ENCODE results near the gene PLCH1. TPM values are rescaled to one million over a fixed set of nuclear protein-coding genes. Genes with fewer than 3 reads are reported as not detected.

Gene PLCH1
- total and polyA plus RNA-seq, 9 donors = 0.39 to 1.2 (median 0.53) TPM

GRCh38 chr3:155745795-155746550 is 1.1 kb upstream of the PLCH1 start:
- Histone ChIP-seq H3K36me3 (ENCODE audit: control insufficient read depth, insufficient read depth, low read length) (no peaks in the 10 kb centered on the region), H3K4me3 (ENCODE audit: low read length) (no peak overlapping the region), H3K4me1 (ENCODE audit: control insufficient read depth, insufficient read depth, low read length) (peaks cover 18% of the 10 kb centered on the region), H3K27ac (ENCODE audit: low read length) (no peak overlapping the region), H3K9me3 (replicated peaks; ENCODE audit: control insufficient read depth, low read depth, low read length) (no peaks in the 10 kb centered on the region), H3K27me3 (ENCODE audit: control insufficient read depth, insufficient read depth, low read length) (peaks cover 30% of the 10 kb centered on the region)
- DNase-seq = peak; percentile 20
- WGBS (ENCODE audit: insufficient coverage) = 55% methylated on average over 8 of the region's 19 CpGs

GRCh38 chr3:155744010-155744625 is 753 bp downstream of the PLCH1 start:
- H3K27me3 ChIP-seq (ENCODE audit: control insufficient read depth, insufficient read depth, low read length) = peaks cover 30% of the 10 kb centered on the region
- under 1% methylated on average over 41 of the region's 48 CpGs for WGBS (ENCODE audit: insufficient coverage)

GRCh38 chr3:155743606-155744005 is 1.3 kb downstream of the PLCH1 start:
- Histone ChIP-seq H3K4me1 (ENCODE audit: control insufficient read depth, insufficient read depth, low read length) (peaks cover 18% of the 10 kb centered on the region), H3K4me3 (ENCODE audit: low read length) (peak overlapping the region; percentile 61), H3K27ac (ENCODE audit: low read length) (no peak overlapping the region), H3K27me3 (ENCODE audit: control insufficient read depth, insufficient read depth, low read length) (peaks cover 30% of the 10 kb centered on the region), H3K36me3 (ENCODE audit: control insufficient read depth, insufficient read depth, low read length) (no peaks in the 10 kb centered on the region), H3K9me3 (replicated peaks; ENCODE audit: control insufficient read depth, low read depth, low read length) (no peaks in the 10 kb centered on the region)
- no peak for DNase-seq
- WGBS (ENCODE audit: insufficient coverage) = 44% methylated on average over 2 of the region's 8 CpGs

More at GRCh38 chr3:155744010-155744625, 753 bp downstream of the PLCH1 start:
- H3K4me1 ChIP-seq (ENCODE audit: control insufficient read depth, insufficient read depth, low read length) = peaks cover 18% of the 10 kb centered on the region
- H3K9me3 ChIP-seq (replicated peaks; ENCODE audit: control insufficient read depth, low read depth, low read length) = no peaks in the 10 kb centered on the region
- no peak overlapping the region for H3K27ac ChIP-seq (ENCODE audit: low read length)
- H3K36me3 ChIP-seq (ENCODE audit: control insufficient read depth, insufficient read depth, low read length) = no peaks in the 10 kb centered on the region
- H3K4me3 ChIP-seq (ENCODE audit: low read length) = peak overlapping the region; percentile 61
- DNase-seq = peak; percentile 46

GRCh38 chr3:155742349-155742965 is 2.4 kb downstream of the PLCH1 start:
- no peak overlapping the region for H3K27ac ChIP-seq (ENCODE audit: low read length)
- H3K4me3 ChIP-seq (ENCODE audit: low read length) = no peak overlapping the region
- no peak for DNase-seq
- WGBS (ENCODE audit: insufficient coverage) = 83% methylated on average over 1 of the region's 5 CpGs
- H3K36me3 ChIP-seq (ENCODE audit: control insufficient read depth, insufficient read depth, low read length) = no peaks in the 10 kb centered on the region
- no peaks in the 10 kb centered on the region for H3K9me3 ChIP-seq (replicated peaks; ENCODE audit: control insufficient read depth, low read depth, low read length)
- H3K4me1 ChIP-seq (ENCODE audit: control insufficient read depth, insufficient read depth, low read length) = peaks cover 18% of the 10 kb centered on the region
- H3K27me3 ChIP-seq (ENCODE audit: control insufficient read depth, insufficient read depth, low read length) = peaks cover 30% of the 10 kb centered on the region

- no peaks in the 10 kb centered on the region for H3K9me3 ChIP-seq (replicated peaks; ENCODE audit: control insufficient read depth, low read depth, low read length)
- no peak overlapping the region for H3K27ac ChIP-seq (ENCODE audit: low read length)
- H3K36me3 ChIP-seq (ENCODE audit: control insufficient read depth, insufficient read depth, low read length) = no peaks in the 10 kb centered on the region
- peaks cover 18% of the 10 kb centered on the region for H3K4me1 ChIP-seq (ENCODE audit: control insufficient read depth, insufficient read depth, low read length)
- H3K4me3 ChIP-seq (ENCODE audit: low read length) = no peak overlapping the region
- peaks cover 30% of the 10 kb centered on the region for H3K27me3 ChIP-seq (ENCODE audit: control insufficient read depth, insufficient read depth, low read length)
- no peak for DNase-seq
These were observed 3.3 kb downstream of the PLCH1 start for GRCh38 chr3:155741603-155742002.

GRCh38 chr3:155741101-155741500 is 3.8 kb downstream of the PLCH1 start:
- WGBS (ENCODE audit: insufficient coverage) = 60% methylated on average over 1 of the region's 3 CpGs
- peaks cover 29% of the 10 kb centered on the region for H3K27me3 ChIP-seq (ENCODE audit: control insufficient read depth, insufficient read depth, low read length)
- no peak overlapping the region for H3K27ac ChIP-seq (ENCODE audit: low read length)
- peaks cover 18% of the 10 kb centered on the region for H3K4me1 ChIP-seq (ENCODE audit: control insufficient read depth, insufficient read depth, low read length)
- no peaks in the 10 kb centered on the region for H3K36me3 ChIP-seq (ENCODE audit: control insufficient read depth, insufficient read depth, low read length)
- no peaks in the 10 kb centered on the region for H3K9me3 ChIP-seq (replicated peaks; ENCODE audit: control insufficient read depth, low read depth, low read length)
- H3K4me3 ChIP-seq (ENCODE audit: low read length) = no peak overlapping the region
- no peak for DNase-seq

- no peak overlapping the region for H3K27ac ChIP-seq (ENCODE audit: low read length)
- H3K9me3 ChIP-seq (replicated peaks; ENCODE audit: control insufficient read depth, low read depth, low read length) = no peaks in the 10 kb centered on the region
- H3K4me3 ChIP-seq (ENCODE audit: low read length) = no peak overlapping the region
- H3K27me3 ChIP-seq (ENCODE audit: control insufficient read depth, insufficient read depth, low read length) = peaks cover 12% of the 10 kb centered on the region
- 83% methylated on average over 2 of the region's 5 CpGs for WGBS (ENCODE audit: insufficient coverage)
- no peaks in the 10 kb centered on the region for H3K36me3 ChIP-seq (ENCODE audit: control insufficient read depth, insufficient read depth, low read length)
- H3K4me1 ChIP-seq (ENCODE audit: control insufficient read depth, insufficient read depth, low read length) = peaks cover 5% of the 10 kb centered on the region
- DNase-seq = no peak
These were observed 5.7 kb downstream of the PLCH1 start for GRCh38 chr3:155739154-155739553.

- H3K27ac ChIP-seq (ENCODE audit: low read length) = no peak overlapping the region
- no peaks in the 10 kb centered on the region for H3K36me3 ChIP-seq (ENCODE audit: control insufficient read depth, insufficient read depth, low read length)
- H3K4me1 ChIP-seq (ENCODE audit: control insufficient read depth, insufficient read depth, low read length) = peaks cover under 1% of the 10 kb centered on the region
- peaks cover 7% of the 10 kb centered on the region for H3K27me3 ChIP-seq (ENCODE audit: control insufficient read depth, insufficient read depth, low read length)
- H3K9me3 ChIP-seq (replicated peaks; ENCODE audit: control insufficient read depth, low read depth, low read length) = no peaks in the 10 kb centered on the region
- no peak for DNase-seq
- H3K4me3 ChIP-seq (ENCODE audit: low read length) = no peak overlapping the region
- 95% methylated on average over 2 of the region's 13 CpGs for WGBS (ENCODE audit: insufficient coverage)
These were observed 6.2 kb downstream of the PLCH1 start for GRCh38 chr3:155738580-155739076.

GRCh38 chr3:155737844-155738460 is 6.9 kb downstream of the PLCH1 start:
- Histone ChIP-seq H3K27me3 (ENCODE audit: control insufficient read depth, insufficient read depth, low read length) (peaks cover under 1% of the 10 kb centered on the region), H3K4me3 (ENCODE audit: low read length) (no peak overlapping the region), H3K4me1 (ENCODE audit: control insufficient read depth, insufficient read depth, low read length) (no peaks in the 10 kb centered on the region), H3K9me3 (replicated peaks; ENCODE audit: control insufficient read depth, low read depth, low read length) (no peaks in the 10 kb centered on the region), H3K36me3 (ENCODE audit: control insufficient read depth, insufficient read depth, low read length) (no peaks in the 10 kb centered on the region), H3K27ac (ENCODE audit: low read length) (no peak overlapping the region)
- 70% methylated on average over 4 of the region's 8 CpGs for whole genome bisulfite sequencing (ENCODE audit: insufficient coverage)
- peak; percentile 12 for DNase-seq

- Histone ChIP-seq H3K4me1 (ENCODE audit: control insufficient read depth, insufficient read depth, low read length) (no peaks in the 10 kb centered on the region), H3K27me3 (ENCODE audit: control insufficient read depth, insufficient read depth, low read length) (no peaks in the 10 kb centered on the region), H3K4me3 (ENCODE audit: low read length) (no peak overlapping the region), H3K9me3 (replicated peaks; ENCODE audit: control insufficient read depth, low read depth, low read length) (no peaks in the 10 kb centered on the region), H3K36me3 (ENCODE audit: control insufficient read depth, insufficient read depth, low read length) (no peaks in the 10 kb centered on the region), H3K27ac (ENCODE audit: low read length) (no peak overlapping the region)
- DNase-seq = peak; percentile 69
- no CpG with 5 or more reads among the region's 4 CpGs for WGBS (ENCODE audit: insufficient coverage)
These were observed 8.5 kb downstream of the PLCH1 start for GRCh38 chr3:155736381-155736780.
